22Rv1 (cell line): ENCODE measurements around the gene ROPN1B.
"Not testable (repeated sequence)": the region's sequence is repeated elsewhere in the genome, so short reads cannot be mapped to it uniquely, and the experiment has no call there.

Experiments
- H3K27ac ChIP-seq: fragments of 450-650 bp; 2 replicates; pipeline ENCODE4 v1.5.1; 2017
- ZFX ChIP-seq: fragments of 450-650 bp; IDR thresholded peaks from 2 replicates; pipeline ENCODE4 v1.6.1; 2017; ENCODE audit warnings: antibody characterized with exemption, borderline replicate concordance
- TF ChIP-seq, protein P1 (sequence below): fragments of 450-650 bp; IDR thresholded peaks from 2 replicates; pipeline ENCODE4 v1.5.1; 2017; ENCODE audit warnings: mild to moderate bottlenecking

Gene ROPN1B

DNA sequence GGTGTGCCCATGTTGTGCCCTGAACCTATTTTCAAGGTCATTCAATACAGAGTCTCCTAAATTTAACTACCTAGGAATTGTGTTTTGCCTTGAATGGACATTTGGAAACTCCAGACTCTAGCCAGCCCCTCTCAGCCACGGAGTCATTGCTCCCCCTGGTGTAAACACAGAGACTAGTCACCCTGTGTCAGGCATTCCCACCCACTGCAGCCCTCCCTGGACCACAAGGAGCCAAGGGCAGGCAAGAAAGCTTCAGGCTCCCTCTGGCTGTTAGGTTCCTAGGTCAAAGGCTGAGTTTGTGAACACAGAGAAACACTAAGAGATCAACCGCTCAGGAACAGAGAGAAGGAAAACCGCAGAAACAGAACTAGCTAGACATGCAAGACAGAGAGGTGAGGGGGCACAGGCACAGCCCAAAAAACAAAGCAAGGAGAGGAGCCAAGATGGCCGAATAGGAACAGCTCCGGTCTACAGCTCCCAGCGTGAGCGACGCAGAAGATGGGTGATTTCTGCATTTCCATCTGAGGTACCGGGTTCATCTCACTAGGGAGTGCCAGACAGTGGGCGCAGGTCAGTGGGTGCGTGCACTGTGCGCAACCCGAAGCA, 32.7 kb upstream of the ROPN1B start:
- H3K27ac ChIP-seq = not testable (repeated sequence)
- TF ChIP-seq, protein P1, sequence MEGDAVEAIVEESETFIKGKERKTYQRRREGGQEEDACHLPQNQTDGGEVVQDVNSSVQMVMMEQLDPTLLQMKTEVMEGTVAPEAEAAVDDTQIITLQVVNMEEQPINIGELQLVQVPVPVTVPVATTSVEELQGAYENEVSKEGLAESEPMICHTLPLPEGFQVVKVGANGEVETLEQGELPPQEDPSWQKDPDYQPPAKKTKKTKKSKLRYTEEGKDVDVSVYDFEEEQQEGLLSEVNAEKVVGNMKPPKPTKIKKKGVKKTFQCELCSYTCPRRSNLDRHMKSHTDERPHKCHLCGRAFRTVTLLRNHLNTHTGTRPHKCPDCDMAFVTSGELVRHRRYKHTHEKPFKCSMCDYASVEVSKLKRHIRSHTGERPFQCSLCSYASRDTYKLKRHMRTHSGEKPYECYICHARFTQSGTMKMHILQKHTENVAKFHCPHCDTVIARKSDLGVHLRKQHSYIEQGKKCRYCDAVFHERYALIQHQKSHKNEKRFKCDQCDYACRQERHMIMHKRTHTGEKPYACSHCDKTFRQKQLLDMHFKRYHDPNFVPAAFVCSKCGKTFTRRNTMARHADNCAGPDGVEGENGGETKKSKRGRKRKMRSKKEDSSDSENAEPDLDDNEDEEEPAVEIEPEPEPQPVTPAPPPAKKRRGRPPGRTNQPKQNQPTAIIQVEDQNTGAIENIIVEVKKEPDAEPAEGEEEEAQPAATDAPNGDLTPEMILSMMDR = peak; percentile 37

DNA sequence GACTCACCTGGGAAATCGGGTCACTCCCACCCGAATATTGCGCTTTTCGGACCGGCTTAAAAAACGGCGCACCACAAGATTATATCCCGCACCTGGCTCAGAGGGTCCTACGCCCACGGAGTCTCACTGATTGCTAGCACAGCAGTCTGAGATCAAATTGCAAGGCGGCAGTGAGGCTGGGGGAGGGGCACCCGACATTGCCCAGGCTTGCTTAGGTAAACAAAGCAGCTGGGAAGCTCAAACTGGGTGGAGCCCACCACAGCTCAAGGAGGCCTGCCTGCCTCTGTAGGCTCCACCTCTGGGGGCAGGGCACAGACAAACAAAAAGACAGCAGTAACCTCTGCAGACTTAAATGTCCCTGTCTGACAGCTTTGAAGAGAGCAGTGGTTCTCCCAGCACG, 32.1 kb upstream of the ROPN1B start:
- H3K27ac ChIP-seq = not testable (repeated sequence)

DNA sequence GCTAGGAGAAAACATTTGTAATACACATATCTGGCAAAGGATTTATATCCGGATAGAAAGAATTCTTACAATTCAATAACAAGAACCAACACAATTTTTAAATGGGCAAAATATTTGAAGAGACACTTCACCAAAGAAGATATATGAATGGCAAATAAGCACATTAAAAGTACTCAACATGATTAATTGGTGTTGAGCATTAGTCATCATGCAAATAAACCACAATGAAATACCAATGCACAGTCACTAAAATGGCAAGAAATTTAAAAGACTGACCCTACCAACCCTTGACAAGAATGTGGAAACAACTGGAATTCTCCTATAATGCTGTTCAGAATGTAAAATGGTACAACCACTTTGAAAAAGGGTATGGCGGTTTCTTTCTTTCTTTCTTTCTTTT, 21.2 kb upstream of the ROPN1B start:
- not testable (repeated sequence) for H3K27ac ChIP-seq

DNA sequence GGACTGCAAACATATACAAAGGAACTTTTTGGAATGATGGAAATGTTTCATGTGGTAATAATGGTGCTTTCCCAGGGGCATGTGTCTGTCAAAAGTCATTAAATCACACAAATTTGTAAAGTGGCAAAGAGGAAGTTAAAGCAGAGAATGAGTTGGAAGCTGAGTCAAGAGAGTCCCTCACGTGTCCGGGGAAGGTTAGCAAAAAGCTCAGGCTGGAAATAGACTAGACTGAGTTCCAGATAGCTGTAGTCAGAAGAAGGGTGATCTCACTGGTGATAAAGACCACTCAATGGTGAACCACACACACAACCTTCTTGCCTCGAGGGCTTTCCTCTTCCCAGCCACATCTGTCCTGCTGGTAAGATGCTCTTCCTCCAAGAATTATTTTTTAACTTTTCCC, 20.1 kb upstream of the ROPN1B start:
- H3K27ac ChIP-seq = not testable (repeated sequence)

DNA sequence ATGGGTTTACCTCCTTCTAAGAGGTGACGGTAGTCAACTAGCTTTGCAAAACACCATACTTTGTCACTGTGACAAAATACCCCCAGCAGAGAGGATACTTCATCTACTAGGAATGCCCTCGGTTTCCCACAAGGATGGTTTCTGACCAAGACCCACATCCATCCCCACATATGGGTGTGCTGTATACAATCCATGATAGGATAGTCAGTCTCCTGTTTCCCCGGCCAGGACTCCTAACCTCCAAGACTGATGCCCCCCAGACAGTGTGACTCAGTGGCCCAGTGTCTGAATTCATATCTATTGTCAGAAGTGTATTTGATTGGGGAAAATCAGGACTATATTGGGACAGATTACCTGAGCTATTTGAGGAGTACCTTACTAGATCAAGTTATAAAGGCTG, 17.8 kb upstream of the ROPN1B start:
- H3K27ac ChIP-seq = not testable (repeated sequence)

DNA sequence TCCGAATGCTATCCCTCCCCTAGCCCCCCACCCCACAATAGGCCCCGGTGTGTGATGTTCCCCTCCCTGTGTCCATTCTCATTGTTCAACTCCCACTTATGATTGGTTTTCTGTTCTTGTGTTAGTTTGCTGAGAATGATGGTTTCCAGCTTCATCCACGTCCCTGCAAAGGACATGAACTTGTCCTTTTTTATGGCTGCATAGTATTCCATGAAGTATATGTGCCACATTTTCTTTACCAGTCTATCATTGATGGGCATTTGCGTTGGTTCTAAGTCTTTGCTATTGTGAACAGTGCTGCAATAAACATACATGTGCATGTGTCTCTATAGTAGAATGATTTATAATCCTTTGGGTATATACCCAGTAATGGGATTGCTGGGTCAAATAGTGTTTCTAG, 12.0 kb upstream of the ROPN1B start:
- not testable (repeated sequence) for H3K27ac ChIP-seq

DNA sequence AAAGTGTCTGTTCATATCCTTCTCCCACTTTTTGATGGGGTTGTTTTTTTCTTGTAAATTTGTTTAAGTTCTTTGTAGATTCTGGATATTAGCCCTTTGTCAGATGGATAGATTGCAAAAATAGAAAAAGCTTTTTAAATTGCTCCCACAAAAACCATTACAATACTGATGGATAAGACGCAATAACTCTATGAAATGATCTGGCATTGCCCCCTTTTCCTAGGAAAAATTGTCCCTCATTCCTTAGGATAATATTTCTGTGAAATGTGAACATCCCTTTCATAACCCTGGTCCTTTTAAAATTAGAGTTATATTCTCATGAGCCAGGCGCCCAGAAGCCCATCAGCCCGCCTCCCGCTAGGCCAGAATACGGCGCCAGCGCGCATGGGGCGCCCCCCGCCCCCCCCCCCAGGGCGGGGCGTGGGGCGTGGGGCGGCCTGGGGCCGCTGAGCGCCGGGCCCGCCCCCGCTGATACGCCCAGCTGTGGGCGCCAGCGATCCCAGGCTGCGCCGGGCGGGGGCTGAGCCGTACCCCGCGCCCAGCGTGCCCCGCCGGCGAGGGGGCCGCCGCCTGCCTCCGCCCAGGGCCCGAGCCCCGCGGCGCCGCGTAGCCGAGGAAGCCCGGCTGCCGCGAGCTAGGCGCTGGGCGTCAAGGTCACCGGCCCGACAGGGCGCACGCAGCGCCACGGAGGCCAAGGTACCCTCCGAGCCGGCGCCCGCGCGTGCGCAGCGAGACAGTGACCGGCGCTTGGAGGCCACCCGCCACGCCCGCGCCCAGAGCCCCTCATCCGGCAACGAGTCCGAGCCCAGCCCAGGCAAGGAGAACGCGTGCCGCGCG, 11.1 kb upstream of the ROPN1B start:
- TF ChIP-seq, protein P1 = no peak
- no peak for TF ChIP-seq ZFX
- no peak overlapping the region for H3K27ac ChIP-seq

DNA sequence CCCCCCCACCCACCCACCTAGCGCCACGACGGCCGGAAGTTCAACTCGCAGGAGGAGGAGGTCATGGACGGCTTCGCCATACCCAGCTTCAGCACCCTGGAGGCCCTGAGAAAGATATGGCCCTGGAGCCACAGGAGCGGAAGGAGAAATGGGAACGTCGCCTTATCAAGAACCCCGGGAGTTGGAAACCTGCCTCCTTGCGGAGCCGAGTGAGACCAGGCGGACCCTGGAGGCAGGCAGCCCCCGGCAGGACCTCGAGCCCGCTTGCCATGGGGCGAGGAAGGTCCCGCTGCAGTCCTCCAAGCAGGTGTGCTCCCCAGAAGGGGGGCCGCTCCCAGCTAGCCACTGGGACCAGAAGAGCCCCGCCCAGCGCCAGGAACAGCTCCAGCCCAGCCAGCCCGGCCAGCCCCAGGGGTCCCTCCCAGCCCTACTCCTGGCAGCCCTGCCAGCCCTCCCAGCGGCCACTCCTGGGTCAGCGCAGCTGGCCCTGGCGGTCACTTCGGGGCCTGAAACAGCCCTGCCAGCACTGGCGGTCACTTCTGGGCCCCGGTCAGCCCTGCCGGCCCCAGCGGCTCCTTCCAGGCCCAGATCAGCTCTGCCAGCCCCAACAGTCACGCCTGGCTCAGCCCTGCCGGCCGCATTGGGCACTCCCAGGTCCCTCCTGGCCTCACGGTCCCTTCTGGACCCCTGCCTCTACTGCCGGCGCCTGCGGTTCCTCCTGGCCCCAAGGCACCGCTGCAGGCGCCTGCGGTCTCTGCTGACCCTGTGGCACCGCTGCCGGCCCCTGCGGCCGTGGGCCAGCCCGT, 10.3 kb upstream of the ROPN1B start:
- H3K27ac ChIP-seq = no peak overlapping the region
- TF ChIP-seq ZFX = no peak
- TF ChIP-seq, protein P1 = no peak

DNA sequence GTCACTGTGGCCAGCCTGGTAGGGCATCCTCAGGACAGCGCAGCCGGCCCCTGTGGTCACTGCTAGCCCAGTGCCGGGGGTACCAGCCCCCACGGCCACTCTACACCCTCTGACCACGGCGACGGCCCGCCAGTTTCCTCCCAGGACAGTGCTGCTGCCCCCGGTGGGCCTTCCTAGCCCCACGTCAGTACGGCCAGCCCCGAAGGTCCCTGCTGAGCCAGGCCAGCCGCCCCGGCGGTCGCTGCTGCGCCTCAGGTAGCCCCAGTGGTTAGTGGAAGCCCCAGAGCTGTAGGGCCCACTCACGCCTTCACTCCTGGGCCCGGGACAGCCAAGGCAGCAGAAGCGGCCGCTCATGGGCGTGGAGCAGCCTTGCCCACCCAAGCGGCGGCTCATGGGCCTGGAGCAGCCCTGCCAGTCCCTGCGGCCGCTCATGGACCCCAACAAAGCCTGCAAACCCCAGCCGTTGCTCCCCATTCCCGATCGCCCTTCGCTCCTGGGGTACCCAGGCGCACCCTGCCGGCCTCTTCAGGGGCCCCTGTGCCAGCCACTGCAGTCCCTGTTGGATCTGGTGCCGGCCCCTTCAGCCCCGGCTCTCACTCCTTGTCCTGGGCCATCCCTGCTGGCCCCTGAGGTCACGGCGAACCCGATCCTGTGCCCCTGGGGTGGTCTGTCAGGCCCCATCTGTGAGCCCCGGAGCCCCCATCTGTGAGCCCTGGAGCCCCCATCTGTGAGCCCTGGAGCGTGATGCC, 9.5 kb upstream of the ROPN1B start:
- no peak overlapping the region for H3K27ac ChIP-seq
- no peak for TF ChIP-seq ZFX
- TF ChIP-seq, protein P1 = no peak
